HG03196 (cell line): Measurements from ENCODE around the gene CDKN1B.
A peak's percentile ranks its signal among the peaks of the same experiment; 100 is the strongest.
"Not testable (repeated sequence)": the region's sequence is repeated elsewhere in the genome, so short reads cannot be mapped to it uniquely, and the experiment has no call there.

Experiments used
- ATAC-seq: cut with Tn5 transposase; IDR thresholded peaks from one replicate; pipeline ENCODE4 v1.9.1; 2021; ENCODE audit not compliant: unreplicated experiment

Gene CDKN1B

DNA sequence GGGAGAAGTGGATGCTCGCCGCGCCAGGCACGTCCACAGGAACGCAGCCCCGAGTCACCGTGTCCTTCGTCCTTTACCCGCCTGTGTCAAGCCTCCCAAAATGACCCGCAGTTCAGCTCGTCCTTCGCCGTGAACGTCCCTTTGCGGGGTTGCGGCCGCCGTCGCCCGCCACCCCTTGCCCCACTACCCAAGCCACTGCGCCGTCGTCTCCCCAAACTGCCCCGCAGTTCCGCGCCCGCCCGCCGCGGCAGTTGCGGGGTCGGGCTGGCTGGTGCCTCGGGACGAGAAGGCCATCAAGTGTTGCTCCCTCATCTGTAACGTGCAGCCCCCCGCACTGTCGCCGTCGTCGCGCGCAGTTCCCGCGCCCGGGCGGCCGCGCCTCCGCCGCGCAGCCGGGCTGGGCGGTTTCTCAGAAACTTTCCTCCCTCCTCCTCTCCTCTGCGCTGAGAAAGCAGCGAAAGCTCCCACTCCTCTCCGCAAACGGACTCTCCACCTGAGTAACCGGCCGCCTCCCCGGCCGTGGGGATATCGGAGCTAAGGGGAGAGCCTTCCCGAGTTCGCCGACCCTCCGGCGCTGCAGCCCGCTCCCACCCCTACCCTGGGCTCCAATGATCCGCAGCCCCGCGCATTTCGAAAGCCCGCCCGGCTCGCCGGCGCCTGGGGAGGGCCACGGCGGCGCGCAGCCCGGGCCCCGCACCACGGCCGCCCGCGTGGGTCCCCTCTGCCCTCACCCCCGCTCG lies 6.7 kb downstream of the CDKN1B start:
- ATAC-seq = no peak

DNA sequence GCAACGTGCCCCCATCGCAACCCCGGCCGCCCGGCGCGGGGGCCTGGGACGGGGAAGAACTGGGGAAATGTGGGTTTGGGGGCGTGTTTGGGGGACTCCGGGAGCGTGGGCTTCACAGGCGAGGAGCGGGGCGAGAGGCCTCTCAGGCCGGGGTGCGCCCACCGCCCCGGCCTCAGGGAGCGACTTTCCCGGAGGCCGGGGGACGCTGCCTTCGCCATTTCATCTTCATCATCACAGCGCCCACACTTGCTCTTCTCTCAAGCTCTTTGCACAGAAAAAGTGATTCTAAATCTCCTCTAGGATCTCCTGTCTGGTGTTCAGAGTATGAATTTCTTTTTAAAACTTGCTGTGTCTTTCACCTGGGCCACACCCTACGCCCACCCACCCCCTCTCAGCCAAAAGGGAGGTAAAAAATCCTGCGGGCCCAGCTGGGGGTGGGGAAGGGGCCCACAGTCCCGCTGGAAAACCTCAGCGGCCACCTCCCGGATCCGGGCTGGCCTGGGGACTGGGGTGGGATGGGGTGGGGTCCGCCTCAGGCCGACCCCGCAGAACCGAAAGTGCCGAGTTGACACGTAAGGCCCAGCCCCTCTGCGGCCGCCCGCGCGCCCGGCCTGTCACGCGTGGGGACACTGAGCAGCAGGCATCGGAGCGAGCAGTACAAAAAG lies 7.4 kb downstream of the CDKN1B start:
- ATAC-seq = no peak

DNA sequence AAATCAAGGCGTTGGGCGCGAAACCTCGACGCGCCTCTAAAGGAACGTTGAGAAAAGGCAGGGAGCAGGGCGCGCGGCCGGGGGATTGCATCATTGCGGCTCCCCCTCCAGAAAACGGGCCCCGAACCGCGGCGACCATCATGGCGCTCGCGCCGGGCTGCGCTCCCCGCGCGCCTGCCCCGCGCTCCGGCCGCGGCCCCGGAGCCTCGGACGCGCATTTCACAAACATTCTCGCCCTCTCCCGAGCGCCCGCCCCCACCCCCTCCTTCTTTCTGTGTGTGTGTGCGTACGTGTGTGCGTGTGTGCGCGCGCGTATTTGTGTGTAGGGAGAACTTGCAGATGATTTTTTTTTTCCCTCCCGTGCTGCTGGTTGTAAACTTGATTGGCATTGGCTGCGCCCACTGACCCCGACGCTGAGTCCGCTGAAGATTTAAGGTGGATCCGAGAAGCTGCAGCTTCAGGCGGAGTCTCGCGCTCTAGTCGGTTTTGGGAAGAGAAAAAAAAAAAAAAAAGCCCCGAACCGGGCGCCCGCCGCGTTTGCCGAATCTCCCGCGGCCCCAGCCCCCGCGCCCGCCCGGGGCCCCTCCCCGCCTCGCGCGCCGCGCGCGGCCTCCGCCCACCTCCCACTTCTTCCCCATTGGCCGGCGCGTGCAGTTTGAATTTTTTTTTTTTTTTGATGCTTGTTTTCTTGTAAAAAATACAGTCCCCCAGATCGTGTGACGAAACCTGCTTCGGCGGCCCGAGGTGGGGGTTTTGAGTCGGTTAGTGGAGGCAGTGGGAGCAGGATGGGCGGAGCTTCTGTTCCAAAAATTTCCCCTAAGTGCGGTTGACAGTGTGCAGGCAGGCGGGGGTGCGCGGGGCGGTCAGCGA lies 8.2 kb downstream of the CDKN1B start:
- ATAC-seq = peak; percentile 51

DNA sequence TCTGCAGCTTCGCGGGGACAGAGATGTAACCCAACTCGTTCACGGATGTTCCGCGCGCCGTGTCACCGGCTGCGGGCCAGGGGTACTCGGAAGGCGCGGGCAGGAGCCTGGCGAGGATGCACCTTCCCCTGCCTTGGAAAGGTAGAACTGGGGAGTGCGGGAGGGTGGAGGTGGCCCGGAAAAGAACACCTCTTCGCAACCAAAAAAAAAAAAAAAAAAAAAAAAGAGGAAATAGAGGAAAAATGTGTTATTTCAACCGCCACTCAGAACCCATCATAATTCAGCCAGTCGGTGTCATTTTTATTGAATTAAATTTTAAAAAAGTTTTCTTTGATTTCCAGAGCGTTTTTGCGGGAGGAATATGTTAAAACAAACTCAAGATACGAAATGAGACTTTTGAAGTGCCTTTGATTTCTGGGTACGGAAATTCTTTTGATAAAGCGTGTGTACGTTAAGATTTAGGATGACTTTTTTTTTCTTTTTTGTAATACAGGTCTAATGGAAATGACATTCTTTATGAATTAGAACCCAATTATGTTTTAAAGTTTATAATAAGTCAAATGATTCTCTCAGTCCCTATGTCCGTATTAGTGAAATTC lies 8.9 kb downstream of the CDKN1B start:
- ATAC-seq = no peak

DNA sequence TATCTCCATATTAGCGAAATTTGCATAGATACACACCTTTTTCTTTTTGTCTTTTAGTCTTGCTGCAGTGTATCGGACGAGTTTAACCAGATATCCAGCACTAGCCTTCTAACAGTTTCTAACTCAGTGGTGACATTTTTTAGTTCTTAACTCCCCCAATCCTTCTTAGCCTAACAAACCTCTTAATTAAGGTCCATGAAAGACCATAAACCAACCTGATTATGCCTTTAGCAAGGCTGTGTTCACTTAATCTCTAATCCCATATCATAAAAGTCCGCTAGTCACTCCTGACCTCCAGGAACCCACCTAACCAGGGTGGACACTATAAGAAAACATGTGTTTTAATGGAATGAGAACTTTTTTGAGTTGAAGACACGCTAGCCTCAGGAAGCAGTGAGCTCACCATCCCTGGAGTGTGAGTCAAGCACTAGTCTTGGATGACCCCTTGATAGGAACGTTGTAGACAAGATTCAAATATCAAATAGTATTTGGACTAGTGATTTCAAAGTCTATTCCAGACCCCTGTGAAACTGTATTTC lies 9.5 kb downstream of the CDKN1B start:
- no peak for ATAC-seq

DNA sequence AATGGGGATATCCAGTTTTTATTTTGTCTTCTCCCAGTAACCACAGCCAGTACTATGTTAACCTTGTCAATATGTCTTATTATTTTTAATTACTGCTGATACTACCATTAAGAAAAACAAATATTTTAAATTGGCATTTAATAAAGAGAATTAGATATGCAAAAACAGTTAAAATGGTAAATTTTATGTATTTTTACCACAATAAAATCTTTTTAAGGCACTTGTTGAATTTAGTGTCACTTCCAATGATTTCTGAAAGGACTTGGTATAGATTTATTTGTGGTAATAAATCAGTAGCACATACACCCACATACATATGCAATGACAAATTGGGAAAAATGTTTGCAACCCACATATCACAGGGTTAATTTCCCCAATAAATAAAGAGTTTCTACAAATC lies 14.0 kb downstream of the CDKN1B start:
- no peak for ATAC-seq

DNA sequence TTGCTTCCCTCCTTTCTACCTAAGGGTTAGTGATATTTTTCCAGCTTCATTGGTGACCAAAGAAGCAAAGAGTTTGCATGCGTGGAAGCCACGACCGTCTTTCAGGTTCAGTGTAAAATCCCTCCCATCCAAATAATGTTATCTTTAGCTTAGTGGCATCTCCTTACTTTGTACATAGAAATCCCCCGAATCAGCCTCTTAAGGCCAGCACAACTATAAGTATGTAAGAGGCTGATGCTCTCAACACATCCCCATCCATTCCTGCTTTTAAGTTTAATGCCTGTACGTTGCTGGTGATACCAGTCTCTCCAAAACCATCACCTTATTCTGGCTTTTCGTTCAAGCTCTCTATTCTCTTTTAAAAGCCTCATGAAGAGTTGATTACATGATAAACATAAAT lies 14.6 kb downstream of the CDKN1B start:
- no peak for ATAC-seq

DNA sequence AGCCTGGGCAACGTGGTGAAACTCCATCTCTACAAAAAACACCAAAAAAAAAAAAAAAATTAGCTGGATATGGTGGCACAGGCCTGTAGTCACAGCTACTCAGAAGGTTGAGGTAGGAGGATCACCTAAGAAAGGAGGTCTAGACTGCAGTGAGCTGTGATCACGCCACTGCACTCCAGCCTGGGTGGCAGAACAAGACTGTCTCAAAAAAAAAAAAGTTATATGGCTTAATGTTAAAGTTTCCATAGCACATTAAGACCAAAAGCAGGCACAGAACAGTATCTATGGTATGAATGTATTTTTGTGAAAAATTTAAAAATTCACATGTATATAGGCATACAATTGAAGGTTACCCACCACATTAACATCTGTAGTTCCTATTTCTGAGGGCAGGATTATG lies 15.9 kb downstream of the CDKN1B start:
- ATAC-seq = no peak

DNA sequence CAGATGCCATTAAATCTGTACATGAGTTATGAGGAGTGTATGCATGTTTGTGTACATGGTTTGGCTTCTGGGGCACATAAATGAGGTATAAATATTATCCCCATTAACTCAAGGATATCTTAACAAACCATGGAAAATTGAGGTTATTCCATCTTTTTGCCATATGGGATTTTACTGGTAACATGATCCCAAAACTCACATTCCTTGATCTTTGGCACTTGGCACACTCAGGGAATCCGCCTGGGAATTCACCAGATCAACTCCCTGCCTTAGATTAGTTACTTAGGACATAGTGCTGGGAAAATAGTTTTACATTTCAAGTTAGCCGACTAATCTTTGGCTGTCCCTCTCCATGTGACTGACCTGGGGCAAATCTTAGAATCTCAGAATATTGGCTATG lies 16.9 kb downstream of the CDKN1B start:
- ATAC-seq = no peak

DNA sequence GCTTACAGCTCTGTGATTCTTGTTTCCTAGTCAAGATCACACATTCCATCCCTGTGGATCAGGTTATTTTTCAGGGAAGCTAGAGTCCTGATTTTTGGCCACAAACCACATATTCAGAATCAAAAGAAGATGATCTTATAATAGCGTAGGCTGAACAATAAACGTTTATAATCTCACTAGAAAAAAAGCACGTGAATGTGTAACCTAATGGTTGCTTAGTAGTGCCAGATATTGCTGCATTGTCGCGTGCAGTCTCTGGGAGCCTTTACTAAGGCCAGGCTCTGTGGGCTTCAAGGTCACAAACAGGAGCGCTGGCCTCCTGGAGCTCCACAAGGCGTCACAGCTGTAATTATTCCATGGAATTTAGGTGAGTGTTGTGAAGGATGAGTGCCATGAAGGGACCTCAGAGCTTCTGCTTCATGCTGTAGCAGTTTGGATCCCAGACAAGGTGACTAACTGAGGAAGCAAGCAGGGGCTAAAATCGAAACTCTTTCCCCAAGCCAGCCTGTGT lies 17.4 kb downstream of the CDKN1B start:
- ATAC-seq = no peak

DNA sequence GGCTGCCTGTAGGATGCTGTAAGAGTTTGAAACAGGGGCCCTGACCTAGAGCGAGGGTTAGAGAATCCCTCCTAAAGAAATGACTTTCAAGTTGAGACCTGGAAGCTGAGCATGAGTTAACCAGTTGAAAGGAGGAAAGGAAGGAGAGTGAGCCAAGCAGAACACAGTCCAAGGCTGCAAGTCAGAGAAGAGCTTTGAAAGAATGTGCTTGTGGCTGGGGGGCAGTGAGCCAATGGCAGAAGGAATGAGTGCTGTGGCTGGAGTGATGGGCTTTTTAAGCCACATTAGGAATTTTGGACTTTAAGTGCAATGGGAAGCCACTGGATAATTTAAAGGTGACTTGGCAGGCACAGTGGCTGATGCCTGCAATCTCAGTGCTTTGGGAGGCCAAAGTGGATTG lies 18.1 kb downstream of the CDKN1B start:
- ATAC-seq = no peak

DNA sequence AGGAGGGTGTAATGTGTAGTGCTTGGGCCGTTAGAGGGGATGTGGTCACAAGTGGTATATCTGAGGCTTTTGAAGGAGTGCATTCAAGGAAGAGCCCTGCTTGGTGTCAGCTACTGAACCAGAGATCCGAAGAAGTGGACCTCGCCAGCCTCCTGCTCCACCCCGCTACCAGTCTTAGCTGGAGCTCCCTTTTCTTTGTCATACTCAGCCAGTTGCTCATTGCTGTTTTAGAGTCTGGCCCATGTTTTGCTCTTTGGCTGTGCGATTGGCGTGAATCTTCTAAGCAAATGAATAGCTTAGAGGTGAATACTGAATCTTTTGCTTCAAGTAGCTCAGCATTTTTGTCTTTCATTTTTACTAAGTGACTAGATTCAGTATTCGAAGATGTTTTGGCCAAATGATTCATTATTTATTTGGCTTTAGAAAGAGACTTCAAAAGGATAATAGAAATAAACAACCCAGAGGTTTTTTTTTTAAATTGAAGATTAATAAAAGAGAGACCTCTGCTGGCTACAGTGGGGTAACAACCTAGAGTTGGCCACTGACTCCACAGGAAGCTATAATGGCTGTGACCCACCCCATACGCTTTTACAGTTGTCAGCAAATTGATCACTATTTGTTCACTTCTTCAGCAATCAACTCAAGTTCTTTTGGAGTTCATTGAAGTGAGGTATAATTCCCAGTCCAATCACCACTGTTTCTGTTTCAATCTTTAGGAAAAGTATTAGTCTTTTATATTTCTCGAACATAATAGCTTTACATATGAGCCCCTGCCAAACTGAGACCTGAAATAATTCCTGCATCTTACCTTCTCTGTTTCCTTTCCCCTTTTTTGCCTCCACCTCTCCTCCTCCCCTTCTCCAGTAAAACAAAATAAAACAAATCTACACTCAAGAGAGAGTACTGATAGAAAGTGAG lies 19.9 kb downstream of the CDKN1B start:
- ATAC-seq = peak; percentile 58

DNA sequence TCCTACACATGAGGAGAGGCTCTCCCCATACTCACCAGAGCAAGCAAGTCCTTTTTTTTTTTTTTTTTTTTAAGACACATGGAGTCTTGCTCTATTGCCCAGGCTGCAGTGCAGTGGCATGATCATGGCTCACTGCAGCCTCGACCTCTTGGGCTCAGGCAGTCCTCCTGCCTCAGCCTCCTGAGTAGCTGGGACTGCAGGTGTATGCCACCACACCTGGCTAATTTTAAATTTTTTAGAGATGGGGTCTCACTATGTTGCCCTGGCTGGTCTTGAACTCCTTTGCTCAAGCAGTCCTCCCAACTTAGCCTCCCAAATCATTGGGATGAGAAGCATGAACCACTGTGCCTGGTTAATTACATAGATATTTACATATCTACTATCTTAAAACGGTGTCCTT lies 21.0 kb downstream of the CDKN1B start:
- ATAC-seq = not testable (repeated sequence)

DNA sequence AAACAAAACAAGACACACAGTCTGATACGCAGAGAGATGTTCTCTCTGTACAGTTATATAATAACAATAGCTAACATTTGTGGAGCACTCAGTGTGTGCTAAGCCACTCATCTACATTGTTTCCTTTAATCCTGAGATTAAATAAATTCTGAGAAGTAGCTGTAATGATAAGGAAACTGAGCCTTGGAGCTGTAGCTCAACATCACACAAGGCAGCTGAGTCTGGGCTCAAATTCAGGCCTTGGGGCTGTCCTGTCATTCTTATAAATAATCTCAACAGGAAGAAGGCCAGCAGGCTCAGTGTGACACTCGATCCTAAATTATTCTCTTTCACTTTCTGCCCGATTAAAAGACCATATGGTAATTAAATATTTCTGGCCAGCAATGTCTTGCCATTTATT lies 24.5 kb downstream of the CDKN1B start:
- ATAC-seq = no peak

DNA sequence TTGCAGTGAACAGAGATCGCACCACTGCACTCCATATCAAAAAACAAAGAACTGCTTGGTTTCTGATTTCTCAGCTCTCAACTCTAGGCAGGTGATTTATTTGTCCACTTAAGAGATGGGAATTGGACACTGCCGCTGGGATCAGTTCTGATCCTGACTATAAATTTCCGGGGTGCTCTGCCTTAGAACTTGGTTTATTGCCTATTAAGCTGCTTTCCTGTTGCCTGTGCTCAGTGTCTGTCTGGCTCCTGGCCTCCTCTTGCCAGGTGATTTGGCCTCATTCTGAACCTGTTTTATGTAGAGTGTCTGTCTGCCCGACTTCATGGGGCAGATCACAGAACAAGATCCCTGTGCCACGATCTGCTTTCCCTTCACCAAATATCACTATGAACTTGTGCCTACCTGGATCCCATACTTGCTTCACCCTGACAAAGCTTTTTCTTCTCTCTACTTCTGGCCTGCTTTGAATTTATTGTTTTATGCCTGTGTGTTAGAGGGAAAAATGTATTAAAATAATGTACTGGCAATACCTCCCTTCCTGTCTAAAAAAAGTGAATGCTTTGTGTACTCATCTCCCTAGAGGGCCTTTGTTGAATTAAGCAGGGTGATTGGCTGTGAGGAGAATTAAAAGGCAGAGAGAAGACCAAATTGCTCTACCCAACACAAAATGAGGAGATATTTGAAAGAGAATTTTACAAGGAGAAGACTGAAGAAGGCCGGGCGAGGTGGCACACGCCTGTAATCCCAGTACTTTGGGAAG lies 27.6 kb downstream of the CDKN1B start:
- no peak for ATAC-seq

DNA sequence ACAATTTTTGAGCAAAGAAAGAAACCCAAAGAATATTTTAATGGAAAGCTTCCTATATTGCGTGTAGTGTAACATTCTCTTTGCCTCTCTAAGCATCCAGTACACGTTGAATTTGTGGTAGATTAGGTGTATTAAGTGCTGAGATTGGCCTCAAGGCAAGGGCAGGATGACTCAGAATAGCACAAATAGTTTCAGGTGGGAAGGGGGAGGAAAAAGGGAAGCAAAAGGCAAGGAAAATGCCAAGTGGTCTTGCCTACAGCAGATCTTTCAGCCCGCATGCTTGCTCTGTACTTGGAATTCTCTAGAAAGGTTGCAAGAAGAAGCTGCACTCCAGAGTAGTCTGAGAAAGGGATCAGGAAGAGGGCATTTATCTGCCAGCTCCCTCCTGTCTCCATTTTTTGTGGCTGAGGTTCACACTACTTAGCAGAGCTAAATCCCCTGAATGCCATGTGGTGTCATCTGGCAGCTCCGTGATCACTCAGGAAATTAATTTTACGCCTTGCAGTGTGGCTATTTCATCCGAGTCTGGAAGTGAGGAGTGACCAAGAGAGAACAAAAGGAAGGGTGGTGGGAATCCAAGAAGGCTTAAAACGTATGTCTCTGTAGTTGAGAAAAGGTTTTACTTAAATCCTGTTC lies 28.5 kb downstream of the CDKN1B start:
- ATAC-seq = no peak

DNA sequence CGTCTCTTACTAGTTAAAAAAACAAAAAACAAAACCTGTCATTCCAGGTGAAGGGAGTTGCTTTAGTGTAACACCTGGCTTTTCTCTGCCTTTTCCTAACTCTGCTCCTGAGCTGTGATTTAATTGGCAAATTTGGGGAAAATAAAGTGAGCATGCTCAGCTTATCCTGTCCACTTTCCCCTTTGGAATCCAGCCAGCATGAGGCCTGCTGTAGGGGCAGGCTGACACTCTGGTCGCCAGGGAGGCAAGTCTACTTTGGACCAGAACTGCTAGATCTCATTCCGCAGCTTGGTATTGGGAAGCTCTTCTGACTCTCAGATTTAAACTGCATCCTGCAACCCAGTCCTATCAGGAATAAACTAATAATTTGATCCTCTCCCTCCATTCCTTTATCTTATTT lies 30.1 kb downstream of the CDKN1B start:
- ATAC-seq = no peak

DNA sequence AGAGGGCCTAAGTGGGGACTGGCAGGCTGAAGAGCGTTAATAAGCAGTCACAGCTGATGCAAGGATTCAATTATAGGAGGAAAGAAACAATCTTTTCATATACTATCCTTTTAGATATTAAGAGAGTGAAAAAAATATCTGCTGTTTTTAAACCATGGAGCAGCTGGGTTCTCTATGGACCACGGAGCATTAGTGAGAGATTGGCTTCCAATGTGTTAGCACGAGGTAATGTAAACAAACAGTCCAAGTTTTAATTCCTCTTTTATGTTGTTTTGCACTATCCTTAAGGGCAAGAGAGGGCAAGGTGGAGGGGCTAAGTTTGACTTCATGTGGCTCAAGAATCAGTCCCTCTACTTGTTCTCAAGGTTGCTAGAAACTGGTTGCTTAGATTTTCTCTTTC lies 30.9 kb downstream of the CDKN1B start:
- ATAC-seq = no peak

DNA sequence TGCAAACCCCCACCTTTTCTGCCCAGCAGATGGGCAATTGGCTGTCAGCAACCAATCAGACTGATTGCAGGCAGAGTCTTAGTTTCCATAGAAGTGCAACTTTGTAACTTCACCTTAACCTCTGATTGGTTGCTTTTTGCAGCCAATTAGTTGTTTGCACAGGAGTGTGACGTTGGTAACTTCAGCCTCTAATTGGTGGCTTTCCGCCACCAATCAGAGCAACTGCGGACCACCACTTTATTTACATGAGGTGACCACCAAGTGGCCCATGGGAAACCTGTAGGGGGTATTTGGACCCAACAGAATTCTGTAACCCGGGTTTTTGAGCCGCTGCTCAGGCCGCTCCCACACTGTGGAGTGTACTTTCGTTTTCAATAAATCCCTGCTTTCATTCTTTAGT lies 32.3 kb downstream of the CDKN1B start:
- no peak for ATAC-seq
